Measurements from ENCODE around the gene DNAJC13.

DNAJC13 gene

GRCh38 chr3:132404276-132404675 lies 13.0 kb upstream of the DNAJC13 start:
- no peak for DNase-seq (ENCODE audit: low read depth in 2 of 3, low spot score in 1 of 3)

GRCh38 chr3:132405188-132405587 lies 12.1 kb upstream of the DNAJC13 start:
- DNase-seq (ENCODE audit: low read depth in 2 of 3, low spot score in 1 of 3): no peak

- DNase-seq (ENCODE audit: low read depth in 2 of 3, low spot score in 1 of 3): no peak
Observed at GRCh38 chr3:132405609-132406299, 11.5 kb upstream of the DNAJC13 start.

- DNase-seq (ENCODE audit: low read depth in 2 of 3, low spot score in 1 of 3): no peak
Observed at GRCh38 chr3:132406587-132406986, 10.7 kb upstream of the DNAJC13 start.

GRCh38 chr3:132407025-132407424 lies 10.3 kb upstream of the DNAJC13 start:
- DNase-seq (ENCODE audit: low read depth in 2 of 3, low spot score in 1 of 3): no peak

- DNase-seq (ENCODE audit: low read depth in 2 of 3, low spot score in 1 of 3): no peak
Observed at GRCh38 chr3:132414841-132415240, 2.5 kb upstream of the DNAJC13 start.

- DNase-seq (ENCODE audit: low read depth in 2 of 3, low spot score in 1 of 3): no peak
Observed at GRCh38 chr3:132416161-132416560, 1.1 kb upstream of the DNAJC13 start.

GRCh38 chr3:132417695-132418411 lies 551 bp downstream of the DNAJC13 start:
- peak; percentile 15 to 37 (median 20) for DNase-seq (ENCODE audit: low read depth in 2 of 3, low spot score in 1 of 3)

GRCh38 chr3:132418916-132419315 lies 1.6 kb downstream of the DNAJC13 start:
- DNase-seq (ENCODE audit: low read depth in 2 of 3, low spot score in 1 of 3): no peak

- DNase-seq (ENCODE audit: low read depth in 2 of 3, low spot score in 1 of 3): no peak
Observed at GRCh38 chr3:132421832-132422231, 4.5 kb downstream of the DNAJC13 start.

GRCh38 chr3:132422531-132422930 lies 5.2 kb downstream of the DNAJC13 start:
- no peak for DNase-seq (ENCODE audit: low read depth in 2 of 3, low spot score in 1 of 3)

GRCh38 chr3:132432639-132433038 lies 15.3 kb downstream of the DNAJC13 start:
- no peak for DNase-seq (ENCODE audit: low read depth in 2 of 3, low spot score in 1 of 3)

GRCh38 chr3:132433121-132433520 lies 15.8 kb downstream of the DNAJC13 start:
- DNase-seq (ENCODE audit: low read depth in 2 of 3, low spot score in 1 of 3): no peak

GRCh38 chr3:132435224-132435910 lies 18.1 kb downstream of the DNAJC13 start:
- DNase-seq (ENCODE audit: low read depth in 2 of 3, low spot score in 1 of 3): no peak

GRCh38 chr3:132435911-132436425 lies 18.7 kb downstream of the DNAJC13 start:
- DNase-seq (ENCODE audit: low read depth in 2 of 3, low spot score in 1 of 3): no peak

- no peak for DNase-seq (ENCODE audit: low read depth in 2 of 3, low spot score in 1 of 3)
Observed at GRCh38 chr3:132443421-132443820, 26.1 kb downstream of the DNAJC13 start.

- no peak for DNase-seq (ENCODE audit: low read depth in 2 of 3, low spot score in 1 of 3)
Observed at GRCh38 chr3:132444383-132444782, 27.1 kb downstream of the DNAJC13 start.

- no peak for DNase-seq (ENCODE audit: low read depth in 2 of 3, low spot score in 1 of 3)
Observed at GRCh38 chr3:132445817-132446216, 28.5 kb downstream of the DNAJC13 start.

- no peak for DNase-seq (ENCODE audit: low read depth in 2 of 3, low spot score in 1 of 3)
Observed at GRCh38 chr3:132448216-132448961, 31.1 kb downstream of the DNAJC13 start.

- no peak for DNase-seq (ENCODE audit: low read depth in 2 of 3, low spot score in 1 of 3)
Observed at GRCh38 chr3:132456136-132456535, 38.8 kb downstream of the DNAJC13 start.

GRCh38 chr3:132456571-132456970 lies 39.3 kb downstream of the DNAJC13 start:
- DNase-seq (ENCODE audit: low read depth in 2 of 3, low spot score in 1 of 3): no peak
